ENCODE measurements around the gene CCDC171. TPM values are rescaled to one million over a fixed set of nuclear protein-coding genes. Genes with fewer than 3 reads are reported as not detected.
"Not testable (repeated sequence)": the region's sequence is repeated elsewhere in the genome, so short reads cannot be mapped to it uniquely, and the experiment has no call there.

Gene CCDC171
- total RNA-seq, 2 donors from 2014 or later, result 2.6 to 3.1 TPM

GRCh38 chr9:15735083-15735857 is 182.4 kb downstream of the CCDC171 start:
- intact Hi-C loops (cut with DNase I), result no loop called here
- DNase-seq (ENCODE audit: low spot score), result no peak

- intact Hi-C loops (cut with DNase I), result no loop called here
- DNase-seq (ENCODE audit: low spot score), result no peak
Observed at GRCh38 chr9:15736569-15736968, 183.7 kb downstream of the CCDC171 start.

- intact Hi-C loops (cut with DNase I), result no loop called here
- DNase-seq (ENCODE audit: low spot score), result no peak
Observed at GRCh38 chr9:15738011-15738410, 185.2 kb downstream of the CCDC171 start.

- intact Hi-C loops (cut with DNase I), result no loop called here
- DNase-seq (ENCODE audit: low spot score), result no peak
Observed at GRCh38 chr9:15741015-15741414, 188.2 kb downstream of the CCDC171 start.

- DNase-seq (ENCODE audit: low spot score), result no peak
- intact Hi-C loops (cut with DNase I), result no loop called here
Observed at GRCh38 chr9:15743512-15743911, 190.7 kb downstream of the CCDC171 start.

- intact Hi-C loops (cut with DNase I), result no loop called here
- no peak for DNase-seq (ENCODE audit: low spot score)
Observed at GRCh38 chr9:15744196-15744595, 191.4 kb downstream of the CCDC171 start.

GRCh38 chr9:15746905-15747304 is 194.1 kb downstream of the CCDC171 start:
- intact Hi-C loops (cut with DNase I), result no loop called here
- DNase-seq (ENCODE audit: low spot score), result no peak

GRCh38 chr9:15755660-15756059 is 202.8 kb downstream of the CCDC171 start:
- intact Hi-C loops (cut with DNase I), result no loop called here
- no peak for DNase-seq (ENCODE audit: low spot score)

GRCh38 chr9:15761551-15761950 is 208.7 kb downstream of the CCDC171 start:
- no peak for DNase-seq (ENCODE audit: low spot score)
- intact Hi-C loops (cut with DNase I), result no loop called here

GRCh38 chr9:15763371-15763770 is 210.5 kb downstream of the CCDC171 start:
- no peak for DNase-seq (ENCODE audit: low spot score)
- intact Hi-C loops (cut with DNase I), result no loop called here

- intact Hi-C loops (cut with DNase I), result no loop called here
- DNase-seq (ENCODE audit: low spot score), result no peak
Observed at GRCh38 chr9:15764131-15764530, 211.3 kb downstream of the CCDC171 start.

GRCh38 chr9:15769547-15769946 is 216.7 kb downstream of the CCDC171 start:
- intact Hi-C loops (cut with DNase I), result no loop called here
- DNase-seq (ENCODE audit: low spot score), result no peak

GRCh38 chr9:15778861-15779260 is 226.0 kb downstream of the CCDC171 start:
- DNase-seq (ENCODE audit: low spot score), result no peak
- intact Hi-C loops (cut with DNase I), result no loop called here

- intact Hi-C loops (cut with DNase I), result no loop called here
Observed at GRCh38 chr9:15782106-15782505, 229.3 kb downstream of the CCDC171 start.

GRCh38 chr9:15785584-15785983 is 232.7 kb downstream of the CCDC171 start:
- DNase-seq (ENCODE audit: low spot score), result no peak
- intact Hi-C loops (cut with DNase I), result no loop called here

More at GRCh38 chr9:15782106-15782505, 229.3 kb downstream of the CCDC171 start:
- DNase-seq (ENCODE audit: low spot score), result no peak

GRCh38 chr9:15786616-15787015 is 233.8 kb downstream of the CCDC171 start:
- no peak for DNase-seq (ENCODE audit: low spot score)
- intact Hi-C loops (cut with DNase I), result no loop called here

GRCh38 chr9:15810219-15810899 is 257.5 kb downstream of the CCDC171 start:
- intact Hi-C loops (cut with DNase I); DNase-seq (ENCODE audit: low spot score): not testable (repeated sequence)

GRCh38 chr9:15813076-15813475 is 260.2 kb downstream of the CCDC171 start:
- DNase-seq (ENCODE audit: low spot score), result no peak
- intact Hi-C loops (cut with DNase I), result no loop called here

GRCh38 chr9:15824310-15824709 is 271.5 kb downstream of the CCDC171 start:
- intact Hi-C loops (cut with DNase I), result no loop called here
- DNase-seq (ENCODE audit: low spot score), result no peak

- no peak for DNase-seq (ENCODE audit: low spot score)
- intact Hi-C loops (cut with DNase I), result no loop called here
Observed at GRCh38 chr9:15831384-15831783, 278.5 kb downstream of the CCDC171 start.

- intact Hi-C loops (cut with DNase I), result no loop called here
- no peak for DNase-seq (ENCODE audit: low spot score)
Observed at GRCh38 chr9:15834541-15834940, 281.7 kb downstream of the CCDC171 start.

Data from posterior vena cava (tissue), 2 donors.